CD4-positive, alpha-beta T cell treated with Interleukin-12 subunit alpha and Interleukin-12 subunit beta, for 1 hour (primary cell): ENCODE data around the gene OR8G1.
A peak's percentile ranks its signal among the peaks of the same experiment; 100 is the strongest.
"Not testable (repeated sequence)": the region's sequence is repeated elsewhere in the genome, so short reads cannot be mapped to it uniquely, and the experiment has no call there.

Experiments used
- DNase-seq: peaks from one replicate; pipeline ENCODE4 v3.0.0-alpha.2; 2020

The OR8G1 gene

GRCh38 chr11:124240621-124241397 lies at the start of gene OR8G1:
Gene OR8G1 (plus strand): TSS chr11:124241095. CDS start chr11:124249676, 8,581 bp downstream.
- no peak for DNase-seq

- no peak for DNase-seq
Observed at GRCh38 chr11:124193221-124194010, 47.5 kb upstream of the OR8G1 start.

- DNase-seq: no peak
Observed at GRCh38 chr11:124194293-124195188, 46.4 kb upstream of the OR8G1 start.

GRCh38 chr11:124195189-124195734 lies 45.6 kb upstream of the OR8G1 start:
- peak; percentile 32 for DNase-seq

- no peak for DNase-seq
Observed at GRCh38 chr11:124197999-124198398, 42.9 kb upstream of the OR8G1 start.

GRCh38 chr11:124198897-124199296 lies 42.0 kb upstream of the OR8G1 start:
- no peak for DNase-seq

- DNase-seq: no peak
Observed at GRCh38 chr11:124199702-124200101, 41.2 kb upstream of the OR8G1 start.

GRCh38 chr11:124200671-124201070 lies 40.2 kb upstream of the OR8G1 start:
- no peak for DNase-seq

GRCh38 chr11:124202951-124203350 lies 37.9 kb upstream of the OR8G1 start:
- no peak for DNase-seq

- DNase-seq: no peak
Observed at GRCh38 chr11:124204008-124204407, 36.9 kb upstream of the OR8G1 start.

- no peak for DNase-seq
Observed at GRCh38 chr11:124207102-124207792, 33.6 kb upstream of the OR8G1 start.

- no peak for DNase-seq
Observed at GRCh38 chr11:124209824-124210357, 31.0 kb upstream of the OR8G1 start.

- DNase-seq: no peak
Observed at GRCh38 chr11:124210421-124210820, 30.5 kb upstream of the OR8G1 start.

GRCh38 chr11:124211321-124211720 lies 29.6 kb upstream of the OR8G1 start:
- no peak for DNase-seq

GRCh38 chr11:124214027-124214426 lies 26.9 kb upstream of the OR8G1 start:
- no peak for DNase-seq

- no peak for DNase-seq
Observed at GRCh38 chr11:124219126-124219525, 21.8 kb upstream of the OR8G1 start.

- DNase-seq: no peak
Observed at GRCh38 chr11:124222407-124222806, 18.5 kb upstream of the OR8G1 start.

- DNase-seq: not testable (repeated sequence)
Observed at GRCh38 chr11:124224618-124225423, 16.1 kb upstream of the OR8G1 start.

GRCh38 chr11:124225471-124225870 lies 15.4 kb upstream of the OR8G1 start:
- DNase-seq: no peak

- no peak for DNase-seq
Observed at GRCh38 chr11:124233376-124233775, 7.5 kb upstream of the OR8G1 start.

- no peak for DNase-seq
Observed at GRCh38 chr11:124238512-124238911, 2.4 kb upstream of the OR8G1 start.
